ENCODE data around the gene DYRK1B. TPM values are rescaled to one million over a fixed set of nuclear protein-coding genes. Genes with fewer than 3 reads are reported as not detected.

DYRK1B gene
- total RNA-seq, 1 experiment from 2014 or later = 13.0 TPM

DNA sequence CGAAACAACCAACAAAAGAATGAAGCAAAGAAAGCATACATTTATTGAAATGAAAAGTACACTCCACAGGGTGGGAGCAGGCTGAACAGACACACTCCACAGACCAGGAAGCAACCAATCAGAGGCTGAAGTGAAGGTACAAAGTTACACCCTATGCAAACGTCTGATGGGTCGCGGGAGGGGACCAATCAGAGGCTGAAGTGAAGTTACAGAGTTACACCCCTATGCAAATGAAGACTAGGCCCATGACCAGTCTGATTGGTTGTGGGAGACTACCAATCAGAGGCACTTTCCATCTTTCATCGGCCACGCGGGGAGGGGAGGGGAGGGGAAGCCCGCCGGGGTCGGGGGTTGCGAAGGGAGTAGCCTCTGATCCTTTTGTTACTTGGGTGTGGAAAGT lies 24.6 kb upstream of the DYRK1B start:
- peak; percentile 18 for DNase-seq (ENCODE audit: low spot score)

DNA sequence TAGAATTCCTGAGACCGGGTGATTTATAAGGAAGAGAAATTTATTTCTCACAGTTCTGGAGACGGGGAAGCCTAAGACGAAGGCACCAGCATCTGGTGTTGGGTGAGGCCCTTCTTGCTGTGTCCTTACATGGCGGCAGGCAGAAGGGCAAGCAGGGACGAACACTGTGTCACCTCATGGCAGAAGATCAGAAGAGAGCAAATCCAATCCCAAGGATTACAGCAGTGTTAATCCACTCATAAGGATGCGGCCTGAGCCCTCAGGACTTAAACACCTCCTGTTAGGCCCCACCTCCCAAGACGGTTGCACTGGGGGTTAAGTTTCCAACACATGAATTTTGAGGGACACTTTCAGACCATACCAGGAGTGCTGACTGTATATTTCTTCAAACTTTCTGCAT lies 18.9 kb upstream of the DYRK1B start:
- no peak for DNase-seq (ENCODE audit: low spot score)

- no peak for DNase-seq (ENCODE audit: low spot score)
Measured at GRCh38 chr19:39850892-39851291, 16.9 kb upstream of the DYRK1B start.

DNA sequence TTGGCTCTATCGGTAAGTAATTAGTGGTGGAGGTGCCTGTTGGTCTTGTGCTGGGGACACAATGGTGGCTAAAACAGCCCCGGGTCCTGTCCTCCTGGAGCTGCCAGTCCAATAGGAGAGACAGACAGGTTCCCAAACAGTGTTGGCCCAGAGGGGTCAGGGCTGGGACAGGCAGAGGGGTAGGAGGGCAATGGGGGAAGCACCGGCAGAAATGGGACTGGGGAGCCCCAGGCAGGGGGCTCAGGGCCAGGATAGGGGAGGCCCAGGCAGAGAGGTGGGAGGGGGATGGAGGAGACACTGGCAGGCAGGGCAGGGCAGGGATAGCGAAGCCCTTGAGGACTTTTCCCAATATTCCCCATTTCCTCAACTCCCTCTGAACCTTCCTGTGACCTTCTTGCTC lies 14.4 kb upstream of the DYRK1B start:
- no peak for DNase-seq (ENCODE audit: low spot score)

DNA sequence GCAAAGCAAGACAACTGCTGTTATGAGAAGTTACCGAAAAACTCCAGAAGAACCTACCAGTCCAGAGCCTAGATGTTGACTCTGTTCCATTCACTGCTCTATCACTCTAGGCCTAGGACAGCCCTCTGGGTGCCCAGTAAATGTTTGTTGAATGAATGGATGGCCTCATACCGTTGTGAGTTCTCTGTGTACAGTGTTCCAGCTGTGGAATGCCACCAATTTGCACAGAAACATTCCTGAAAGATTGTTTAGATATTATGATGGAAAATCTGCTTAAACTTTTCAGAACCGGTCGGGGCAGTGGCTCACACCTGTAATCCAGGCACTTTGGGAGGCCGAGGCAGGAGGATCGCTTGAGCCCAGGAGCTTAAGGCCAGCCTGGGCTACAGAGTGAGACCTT lies 13.6 kb upstream of the DYRK1B start:
- no peak for DNase-seq (ENCODE audit: low spot score)

- no peak for DNase-seq (ENCODE audit: low spot score)
Measured at GRCh38 chr19:39846678-39847486, 12.9 kb upstream of the DYRK1B start.

GRCh38 chr19:39845933-39846677 lies 12.1 kb upstream of the DYRK1B start, which contains the start of gene FBL:
TSS of gene FBL (minus strand) at chr19:39846379. CDS start at chr19:39846300, 79 bp downstream.
- DNase-seq (ENCODE audit: low spot score) = peak; percentile 80

DNA sequence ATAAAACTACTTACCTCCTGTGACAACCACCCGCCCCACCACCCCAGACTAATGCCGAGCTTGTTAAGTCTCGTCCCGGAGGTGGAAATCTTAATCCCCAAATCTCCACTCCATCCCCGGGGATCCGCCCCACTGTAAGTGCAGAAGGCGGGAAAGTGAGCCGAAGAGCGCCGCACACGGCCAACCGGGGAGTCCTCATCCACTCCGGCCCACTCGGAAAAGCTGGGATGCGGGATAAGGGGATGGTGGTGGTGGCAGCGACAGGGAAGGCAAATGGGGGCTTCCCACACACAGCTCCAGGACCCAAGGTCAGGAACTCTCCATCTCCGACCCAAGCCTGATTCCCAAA lies 11.6 kb upstream of the DYRK1B start:
- DNase-seq (ENCODE audit: low spot score) = peak; percentile 21

DNA sequence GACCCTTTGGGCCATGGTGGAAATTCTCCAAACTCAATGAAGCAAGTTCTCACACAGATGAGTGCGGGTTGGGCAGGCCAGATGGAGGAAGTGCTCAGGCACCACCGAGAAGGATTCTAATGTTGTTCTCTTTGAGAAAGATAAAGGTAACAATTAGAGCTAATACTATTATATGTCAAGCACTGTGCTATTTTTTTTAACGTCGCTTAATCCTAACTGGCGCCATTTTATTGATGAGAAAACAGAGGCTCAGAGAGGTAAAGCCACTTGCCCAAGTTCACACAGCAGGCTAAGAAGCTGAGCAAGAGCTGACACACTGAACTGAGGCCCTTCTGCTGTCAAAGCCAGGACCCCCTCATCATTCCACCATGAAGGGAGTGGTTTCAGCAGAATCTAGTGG lies 11.2 kb upstream of the DYRK1B start:
- no peak for DNase-seq (ENCODE audit: low spot score)

- peak; percentile 25 for DNase-seq (ENCODE audit: low spot score)
Measured at GRCh38 chr19:39843919-39844793, 10.2 kb upstream of the DYRK1B start.

DNA sequence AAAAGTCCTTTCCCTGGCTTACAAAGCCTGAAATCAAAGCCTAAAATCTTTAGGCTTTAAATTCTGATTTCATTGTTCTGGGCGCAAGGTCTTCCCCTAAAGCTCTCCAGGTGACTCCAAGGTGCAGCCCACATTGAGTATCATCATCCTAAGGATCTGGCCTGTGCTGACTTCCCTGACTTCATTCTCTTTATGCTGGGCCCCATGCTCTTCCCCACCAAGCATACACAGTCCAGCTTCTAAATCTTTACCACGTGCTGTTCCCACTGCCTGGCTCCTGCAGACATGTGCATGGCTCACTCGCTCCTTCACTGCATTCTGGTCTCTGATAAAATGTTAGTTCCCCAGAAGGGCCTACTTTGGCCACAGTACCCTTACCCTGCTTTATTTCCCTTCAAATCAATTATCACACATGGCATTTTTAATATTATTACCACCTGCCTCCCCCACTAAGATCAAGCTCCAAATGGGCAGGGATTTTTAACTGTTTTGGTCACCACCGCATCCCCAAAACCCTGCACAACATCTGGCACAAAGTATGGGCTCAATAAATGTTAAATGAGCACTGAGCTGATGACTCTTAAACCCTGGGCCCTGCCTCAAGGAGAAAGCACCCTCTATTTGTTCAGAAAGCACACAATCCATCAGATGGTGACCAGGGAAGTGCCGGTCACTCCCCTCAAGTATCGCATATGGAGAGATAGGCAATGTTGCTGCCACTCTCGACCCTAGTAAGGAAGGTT lies 8.9 kb upstream of the DYRK1B start:
- no peak for DNase-seq (ENCODE audit: low spot score)

- no peak for DNase-seq (ENCODE audit: low spot score)
Measured at GRCh38 chr19:39841041-39841440, 7.1 kb upstream of the DYRK1B start.

GRCh38 chr19:39840492-39840891 lies 6.5 kb upstream of the DYRK1B start:
- DNase-seq (ENCODE audit: low spot score) = no peak

- DNase-seq (ENCODE audit: low spot score) = no peak
Measured at GRCh38 chr19:39839678-39840327, 5.8 kb upstream of the DYRK1B start.

DNA sequence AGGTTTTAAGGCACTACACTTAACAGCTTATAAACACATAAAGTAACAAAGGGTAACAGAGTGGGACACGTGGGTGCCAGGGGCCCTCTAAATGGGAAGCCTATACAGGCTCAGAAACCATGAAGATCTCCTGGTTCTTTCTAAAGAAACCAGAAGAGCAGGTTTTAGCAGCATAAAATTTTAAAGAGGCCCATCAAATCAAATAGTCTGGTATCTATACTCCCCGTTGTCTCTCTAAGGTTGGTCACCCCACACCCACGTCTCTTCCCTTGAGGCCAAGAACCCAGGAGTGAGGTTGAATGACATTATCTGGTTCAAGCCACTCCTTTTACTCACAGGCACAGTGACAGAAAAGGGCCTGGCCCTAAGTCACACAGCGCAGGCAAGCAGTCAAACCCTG lies 4.6 kb upstream of the DYRK1B start:
- no peak for DNase-seq (ENCODE audit: low spot score)

- DNase-seq (ENCODE audit: low spot score) = no peak
Measured at GRCh38 chr19:39837978-39838377, 4.0 kb upstream of the DYRK1B start.

DNA sequence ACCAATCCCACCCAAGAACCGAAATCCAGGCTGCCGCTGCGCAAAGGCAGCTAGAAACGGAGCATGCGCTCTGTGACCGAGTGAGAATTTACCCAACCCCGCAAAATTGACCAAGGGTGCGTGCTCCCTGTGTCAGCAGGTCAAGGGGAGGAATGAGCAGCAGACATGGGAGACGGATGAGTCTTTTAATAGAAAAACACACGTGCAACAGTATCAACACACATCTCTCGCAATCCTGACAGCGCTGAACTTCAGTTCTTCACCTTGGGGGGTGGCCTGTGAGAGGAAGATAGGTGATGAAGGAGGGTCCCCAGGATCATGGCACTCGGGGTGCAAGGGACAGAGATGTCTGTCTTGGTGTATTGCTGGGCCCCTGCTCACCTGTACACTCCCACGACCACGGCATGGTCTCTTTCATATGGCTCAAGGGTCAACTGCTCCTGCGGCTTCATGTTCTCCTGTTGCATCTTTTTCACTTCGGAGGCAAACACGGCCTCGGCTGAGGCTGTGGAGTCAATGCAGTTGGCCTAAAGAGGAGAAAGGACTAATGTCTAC lies 402 bp upstream of the DYRK1B start:
- DNase-seq (ENCODE audit: low spot score) = no peak

- no peak for DNase-seq (ENCODE audit: low spot score)
Measured at GRCh38 chr19:39833160-39833463, 850 bp downstream of the DYRK1B start.

DNA sequence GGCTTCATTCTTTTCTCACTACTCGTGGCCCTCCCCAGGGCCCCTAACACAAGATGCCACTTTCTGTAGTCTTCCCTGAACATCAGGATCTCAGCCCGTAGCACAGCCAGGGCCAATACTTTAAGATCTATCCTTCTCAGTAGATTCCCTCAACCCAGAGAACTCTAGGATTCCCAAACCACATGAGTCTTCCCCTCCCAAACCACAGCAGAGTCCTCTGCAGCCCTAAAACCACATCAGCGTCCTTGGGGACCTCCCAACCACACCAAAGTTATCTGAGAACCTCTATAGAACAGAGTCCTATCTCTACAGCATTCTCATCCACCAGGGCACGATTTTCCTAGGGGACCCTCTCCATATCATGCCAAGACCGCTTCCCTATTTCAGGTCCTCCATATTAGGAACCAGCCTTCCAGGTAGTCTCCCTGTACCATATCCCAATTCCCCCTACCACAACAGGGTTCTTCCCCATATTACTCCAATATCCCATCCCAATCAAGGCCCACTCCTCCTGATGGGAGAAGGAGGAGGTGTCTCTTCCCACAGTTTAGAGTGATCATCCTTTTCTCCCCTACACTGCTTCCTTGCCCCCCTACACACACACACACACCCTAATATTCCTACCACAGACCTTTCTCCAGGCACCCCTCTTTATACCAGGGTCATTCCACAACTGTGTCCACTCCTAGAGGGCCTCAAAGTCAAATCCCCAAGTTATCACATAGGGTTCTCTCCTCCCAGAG lies 1.4 kb downstream of the DYRK1B start:
- no peak for DNase-seq (ENCODE audit: low spot score)

GRCh38 chr19:39831679-39832078 lies 2.3 kb downstream of the DYRK1B start:
- no peak for DNase-seq (ENCODE audit: low spot score)

Measured in A172 (cell line).